ENCODE results near the gene MAD1L1.

DNA sequence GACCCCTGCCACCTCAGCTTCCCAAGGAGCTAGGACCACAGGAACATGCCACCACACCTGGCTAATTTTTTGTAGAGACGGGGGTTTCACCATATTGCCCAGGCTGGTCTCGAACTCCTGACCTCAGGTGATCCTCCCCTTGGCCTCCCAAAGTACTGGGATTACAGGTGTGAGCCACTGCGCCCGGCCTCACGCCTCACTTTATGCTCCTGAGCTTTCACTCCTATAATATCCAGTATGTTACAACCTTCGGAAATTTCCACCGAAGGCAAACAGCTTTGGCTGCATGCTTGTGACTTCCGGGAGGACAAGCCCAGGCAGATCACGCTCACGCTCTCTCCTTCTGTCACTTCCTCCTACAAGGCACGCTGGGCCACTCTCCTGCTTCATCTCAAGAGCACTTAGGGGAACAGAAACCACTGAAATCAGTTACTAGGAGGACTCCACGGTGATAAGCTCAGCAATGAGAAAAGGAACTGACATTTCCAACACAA is 4.4 kb upstream of the MAD1L1 start:
- TF ChIP-seq EZH2 (IDR thresholded peaks at IDR 0.05) (no peak), POLR2AphosphoS5 (IDR thresholded peaks at IDR 0.05; ENCODE audit: borderline replicate concordance, low read depth, low read length) (no peak)
